B cell (primary cell): Measurements from ENCODE around the gene BMERB1. TPM values are rescaled to one million over a fixed set of nuclear protein-coding genes. Genes with fewer than 3 reads are reported as not detected.
"Not testable (repeated sequence)": the region's sequence is repeated elsewhere in the genome, so short reads cannot be mapped to it uniquely, and the experiment has no call there.

Source experiments
- ATAC-seq: fragments of 200-7000 bp; cut with Tn5 transposase; one replicate; pipeline ENCODE4 v1.10.0; 2021; ENCODE audit warnings: low read depth, mild to moderate bottlenecking, moderate number of reproducible peaks, moderate library complexity
- CTCF ChIA-PET: fragments of 350-600 bp; sonication (Branson Sonifier 250); formaldehyde crosslinking; loops from one replicate; lab custom pipeline; 2021; ENCODE audit warnings: antibody characterized with exemption, inconsistent platforms; lab: Charles Lee
- POLR2A ChIA-PET: fragments of 350-600 bp; sonication (Branson Sonifier 250); formaldehyde crosslinking; loops from one replicate; lab custom pipeline; 2021; ENCODE audit warnings: antibody characterized with exemption; lab: Charles Lee
- DNase-seq: peaks from one replicate; pipeline ENCODE4 v3.0.0; 2013
- H2AFZ ChIP-seq: 2 replicates; pipeline ENCODE4 v1.6.1; 2012; ENCODE audit warnings: mild to moderate bottlenecking, low read depth, low read length; ENCODE audit not compliant: insufficient read depth, poor library complexity, severe bottlenecking
- H3K27ac ChIP-seq, 2 donors: 1 replicate in 1 of 2; 2 replicates in 1 of 2; pipeline ENCODE4 v1.5.1; 2012 to 2013; ENCODE audit warnings: low read length in 2 of 2, mild to moderate bottlenecking in 2 of 2, moderate library complexity in 1 of 2
- H3K27me3 ChIP-seq, 4 experiments: fragments of 200-600 bp in 1 of 4; sonication (generic) in 1 of 4; replicated peaks in 1 of 4; 1 replicate in 2 of 4; 2 replicates in 2 of 4; pipeline versions ENCODE4 v1.6.1 to v1.7.0; 2013 to 2016; ENCODE audit warnings: low read length in 3 of 4, mild to moderate bottlenecking in 2 of 4, mixed read lengths in 1 of 4, moderate library complexity in 1 of 4; ENCODE audit not compliant: insufficient read depth in 4 of 4, control insufficient read depth in 3 of 4; ENCODE audit errors: control extremely low read depth in 1 of 4
- H3K36me3 ChIP-seq, 2 experiments: replicated peaks in 1 of 2; 1 replicate in 1 of 2; 2 replicates in 1 of 2; pipeline versions ENCODE4 v1.6.1 to v1.7.1; 2013; ENCODE audit warnings: low read length in 1 of 2; ENCODE audit not compliant: insufficient read depth in 2 of 2, control insufficient read depth in 1 of 2; ENCODE audit errors: control extremely low read depth in 1 of 2, extremely low read depth in 1 of 2
- H3K4me1 ChIP-seq, 2 donors: fragments of 200-600 bp in 1 of 2; sonication (generic) in 1 of 2; 1 replicate in 1 of 2; 2 replicates in 1 of 2; pipeline versions ENCODE4 v1.5.1 to v1.6.1; 2013 to 2017; ENCODE audit warnings: low read length in 2 of 2; ENCODE audit not compliant: control insufficient read depth in 2 of 2, insufficient read depth in 2 of 2
- H3K4me2 ChIP-seq: replicated peaks from 2 replicates; pipeline ENCODE3; 2012; ENCODE audit warnings: mild to moderate bottlenecking, low read depth, low read length; ENCODE audit not compliant: poor library complexity, severe bottlenecking
- H3K4me3 ChIP-seq, 5 experiments: fragments of 200-600 bp in 1 of 5; sonication (generic) in 1 of 5; 1 replicate in 3 of 5; 2 replicates in 2 of 5; pipeline versions ENCODE4 v1.5.1 to v1.7.0; 2011 to 2016; ENCODE audit warnings: low read length in 4 of 5, mild to moderate bottlenecking in 4 of 5, low read depth in 2 of 5, control low read depth in 1 of 5, moderate library complexity in 1 of 5; ENCODE audit not compliant: insufficient read depth in 1 of 5; ENCODE audit errors: control extremely low read depth in 1 of 5, extremely low read depth in 1 of 5
- H3K79me2 ChIP-seq: fragments of 200-600 bp; sonication (generic); one replicate; pipeline ENCODE4 v1.6.0; 2016; ENCODE audit warnings: low read length; ENCODE audit not compliant: control insufficient read depth, insufficient read depth
- H3K9ac ChIP-seq: fragments of 200-600 bp; sonication (generic); 2 replicates; pipeline ENCODE4 v1.6.1; 2017; ENCODE audit warnings: mild to moderate bottlenecking, low read length, moderate library complexity
- H3K9me3 ChIP-seq, 3 donors: one replicate each; pipeline versions ENCODE4 v1.6.1 to v1.7.1; 2013; ENCODE audit warnings: low read length in 2 of 3; ENCODE audit not compliant: control insufficient read depth in 2 of 3, insufficient read depth in 1 of 3; ENCODE audit errors: control extremely low read depth in 1 of 3
- H4K20me1 ChIP-seq: 2 replicates; pipeline ENCODE4 v1.6.0; 2012; ENCODE audit warnings: mild to moderate bottlenecking, low read length; ENCODE audit not compliant: insufficient read depth, control insufficient read depth, poor library complexity, severe bottlenecking
- H3K27ac Mint-ChIP-seq: one replicate; pipeline ENCODE4 v1.8.0; 2021; ENCODE audit warnings: mixed read lengths
- H3K27me3 Mint-ChIP-seq: one replicate; pipeline ENCODE4 v1.8.0; 2021; ENCODE audit warnings: mixed read lengths
- H3K4me1 Mint-ChIP-seq: one replicate; pipeline ENCODE4 v1.8.0; 2021; ENCODE audit warnings: mixed read lengths
- H3K4me3 Mint-ChIP-seq: one replicate; pipeline ENCODE4 v1.8.0; 2021; ENCODE audit warnings: mixed read lengths
- H3K9me3 Mint-ChIP-seq: one replicate; pipeline ENCODE4 v1.8.0; 2022; ENCODE audit warnings: mixed read lengths; ENCODE audit not compliant: insufficient read depth
- EZH2 ChIP-seq: IDR thresholded peaks from 2 replicates; pipeline ENCODE4 v1.6.1; 2012; ENCODE audit warnings: borderline replicate concordance, low read depth, mild to moderate bottlenecking, moderate library complexity, low read length; ENCODE audit not compliant: insufficient read depth, poor library complexity, severe bottlenecking
- WGBS: methylation state at CpG from one replicate; pipeline ENCODE4 v1.1.5; 2013; ENCODE audit warnings: missing lambda C conversion rate; ENCODE audit not compliant: insufficient coverage; 5-methylcytosine and 5-hydroxymethylcytosine counted together
- intact Hi-C: fragments of 100-400 bp; cut with micrococcal nuclease; formaldehyde crosslinking; loops from one replicate; pipeline ENCODE4 v1.10.0; 2022
- polyA plus RNA-seq: library from polyadenylated mRNA; depleted of rRNA; stranded (reverse); fragments of >200 nt; gene quantifications from 2 replicates; pipeline ENCODE4 v1.2.3, GENCODE V29; 2012
- total RNA-seq, 2 donors: library from RNA; stranded (reverse); fragments of 120-200 nt in 1 of 2; gene quantifications; 1 replicate in 1 of 2; 2 replicates in 1 of 2; pipeline versions ENCODE4 v1.2.3 to v1.2.4, GENCODE V29; 2013 to 2022
- TF ChIP-seq, protein P1 (sequence below): fragments of 200-600 bp; IDR thresholded peaks from one replicate; pipeline ENCODE4 v1.8.0; 2022; ENCODE audit warnings: antibody characterized with exemption, mild to moderate bottlenecking

BMERB1 gene
- total and polyA plus RNA-seq, 2 donors (not counting 1 experiment from before 2014, with no cell fraction given), result 2.2 to 11.2 TPM

DNA sequence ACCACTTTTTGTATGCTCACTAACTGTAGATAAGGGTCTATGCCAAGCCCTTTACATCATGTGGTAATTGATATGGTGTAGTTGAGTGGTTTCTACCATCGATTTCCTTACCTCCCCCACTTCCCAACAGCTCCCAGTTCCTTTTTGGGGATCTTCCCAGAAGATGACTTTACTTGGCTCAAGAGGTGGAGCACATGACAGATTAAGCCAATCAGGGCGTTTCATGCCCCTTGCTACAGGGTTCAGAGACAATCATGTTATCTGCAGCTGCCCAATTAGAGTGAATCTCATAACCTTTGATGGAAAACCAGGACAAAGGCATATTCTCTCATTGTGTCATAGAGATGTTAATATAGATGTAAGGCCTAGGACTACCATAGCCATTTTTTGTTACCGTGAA lies 16.2 kb upstream of the BMERB1 start:
- no peaks in the 10 kb centered on the region for H3K27me3 ChIP-seq
- no peak overlapping the region for H3K4me3 ChIP-seq
- Mint-ChIP-seq H3K27ac (no peak overlapping the region), H3K27me3 (peaks cover 8% of the 10 kb centered on the region), H3K4me1 (no peaks in the 10 kb centered on the region), H3K9me3 (no peaks in the 10 kb centered on the region), H3K4me3 (no peak overlapping the region)
- intact Hi-C loops, result no loop called here
- DNase-seq (no peak), ATAC-seq (no peak)
- WGBS, result 85% methylated on average over 2 of the region's 3 CpGs
- H3K4me1 ChIP-seq, result no peaks in the 10 kb centered on the region
- TF ChIP-seq, protein P1, sequence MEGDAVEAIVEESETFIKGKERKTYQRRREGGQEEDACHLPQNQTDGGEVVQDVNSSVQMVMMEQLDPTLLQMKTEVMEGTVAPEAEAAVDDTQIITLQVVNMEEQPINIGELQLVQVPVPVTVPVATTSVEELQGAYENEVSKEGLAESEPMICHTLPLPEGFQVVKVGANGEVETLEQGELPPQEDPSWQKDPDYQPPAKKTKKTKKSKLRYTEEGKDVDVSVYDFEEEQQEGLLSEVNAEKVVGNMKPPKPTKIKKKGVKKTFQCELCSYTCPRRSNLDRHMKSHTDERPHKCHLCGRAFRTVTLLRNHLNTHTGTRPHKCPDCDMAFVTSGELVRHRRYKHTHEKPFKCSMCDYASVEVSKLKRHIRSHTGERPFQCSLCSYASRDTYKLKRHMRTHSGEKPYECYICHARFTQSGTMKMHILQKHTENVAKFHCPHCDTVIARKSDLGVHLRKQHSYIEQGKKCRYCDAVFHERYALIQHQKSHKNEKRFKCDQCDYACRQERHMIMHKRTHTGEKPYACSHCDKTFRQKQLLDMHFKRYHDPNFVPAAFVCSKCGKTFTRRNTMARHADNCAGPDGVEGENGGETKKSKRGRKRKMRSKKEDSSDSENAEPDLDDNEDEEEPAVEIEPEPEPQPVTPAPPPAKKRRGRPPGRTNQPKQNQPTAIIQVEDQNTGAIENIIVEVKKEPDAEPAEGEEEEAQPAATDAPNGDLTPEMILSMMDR, result no peak
- no peak for TF ChIP-seq EZH2
- no peaks in the 10 kb centered on the region for H3K79me2 ChIP-seq
- no peaks in the 10 kb centered on the region for H3K9me3 ChIP-seq
- H4K20me1 ChIP-seq, result no peaks in the 10 kb centered on the region
- no peak overlapping the region for H2AFZ ChIP-seq
- no peak overlapping the region for H3K9ac ChIP-seq
- H3K27ac ChIP-seq, result no peak overlapping the region
- ChIA-PET CTCF (interaction anchor here (0.9 kb wide), 1 partner anchor 12 kb away, joined by 3 read pairs; no protein-coding TSS in a partner anchor), POLR2A (no interaction called here)
- H3K4me2 ChIP-seq, result no peak overlapping the region
- no peaks in the 10 kb centered on the region for H3K36me3 ChIP-seq

DNA sequence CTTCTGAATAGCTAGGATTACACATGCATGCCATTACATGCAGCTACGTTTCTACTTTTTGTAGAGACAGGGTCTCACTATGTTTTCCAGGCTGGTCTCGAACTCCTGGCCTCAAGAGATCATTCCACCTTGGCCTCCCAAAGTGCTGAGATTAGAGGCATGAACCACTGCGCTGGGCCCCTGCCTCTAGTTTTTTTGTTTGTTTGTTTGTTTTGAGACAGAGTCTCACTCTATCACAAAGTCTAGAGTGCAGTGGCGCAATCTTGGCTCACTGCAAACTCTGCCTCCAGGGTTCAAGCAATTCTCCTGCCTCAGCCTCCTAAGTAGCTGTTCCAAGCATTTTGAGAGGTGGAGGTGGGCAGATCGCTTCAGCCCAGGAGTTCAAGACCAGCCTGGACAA lies 12.7 kb upstream of the BMERB1 start:
- H4K20me1 ChIP-seq, H3K9me3 Mint-ChIP-seq, DNase-seq, H2AFZ ChIP-seq, H3K27ac Mint-ChIP-seq, H3K4me3 ChIP-seq, H3K4me1 ChIP-seq, H3K9ac ChIP-seq, ATAC-seq, H3K4me3 Mint-ChIP-seq, H3K4me1 Mint-ChIP-seq, H3K27ac ChIP-seq, H3K79me2 ChIP-seq, CTCF ChIA-PET, intact Hi-C loops, H3K4me2 ChIP-seq, H3K36me3 ChIP-seq, H3K27me3 ChIP-seq, H3K9me3 ChIP-seq: not testable (repeated sequence)
- H3K27me3 Mint-ChIP-seq, result peaks cover 17% of the 10 kb centered on the region
- POLR2A ChIA-PET, result interaction anchor here (0.6 kb wide), 1 partner anchor 585 kb away, joined by 8 read pairs; no protein-coding TSS in a partner anchor
- WGBS, result 80% methylated on average over 3 of the region's 5 CpGs
